ENCODE results near the gene PPP6R1. TPM values are rescaled to one million over a fixed set of nuclear protein-coding genes. Genes with fewer than 3 reads are reported as not detected.

The PPP6R1 gene
- total and polyA plus RNA-seq, 12 donors = 28.9 to 116 (median 74.9) TPM

DNA sequence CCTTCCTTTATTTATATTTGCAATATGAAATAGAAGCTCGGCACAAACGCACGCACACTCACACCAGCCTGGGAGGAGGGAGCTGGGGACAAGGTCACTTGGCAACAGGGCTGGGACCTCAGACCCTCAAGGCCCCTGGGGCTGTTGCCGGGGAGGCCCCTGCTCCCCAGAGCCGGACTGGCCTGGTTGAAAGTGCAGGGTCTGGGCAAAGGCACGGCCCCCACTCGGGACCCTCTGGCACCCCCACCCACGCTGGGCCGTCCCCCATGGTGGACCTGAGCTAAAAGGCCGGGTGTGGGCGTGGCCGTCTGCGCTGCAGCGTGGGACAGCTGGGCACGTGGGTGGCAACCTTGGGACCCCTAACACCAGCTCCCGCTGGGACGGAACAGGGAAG, 29.0 kb downstream of the PPP6R1 start:
- Histone ChIP-seq H3K9me3 (replicated peaks in 1 of 3) (no peaks in the 10 kb centered on the region), H3K27ac (peak overlapping the region in 1 of 5 donors; percentile 32), H3K4me3 (no peak overlapping the region), H3K36me3 (replicated peaks in 1 of 2) (peaks cover 0 to 77% of the 10 kb centered on the region in 2 donors), H3K4me1 (replicated peaks in 1 of 2) (peaks cover 8 to 11% of the 10 kb centered on the region in 2 donors), H3K27me3 (no peaks in the 10 kb centered on the region)
- DNase-seq = peak in 4 of 7 donors; percentile 55 to 78 (median 60)
- intact Hi-C loops (cut with DNase I) = no loop called here
- 30 to 56% (median 53%) methylated on average over 12 to 17 of the region's 17 CpGs for WGBS, 4 donors
- TF ChIP-seq CTCF (IDR thresholded peaks at IDR 0.05) (no peak), POLR2A (IDR thresholded peaks at IDR 0.05) (no peak)

GRCh38 chr19:55229145-55229788, 29.6 kb downstream of the PPP6R1 start:
- no peak for DNase-seq
- WGBS, 4 donors = 72 to 86% (median 82%) methylated on average over 12 to 18 of the region's 18 CpGs
- Histone ChIP-seq H3K27me3 (no peaks in the 10 kb centered on the region), H3K4me1 (replicated peaks in 1 of 2) (peaks cover 8 to 11% of the 10 kb centered on the region in 2 donors), H3K27ac (peak overlapping the region in 2 of 5 donors; percentile 21 to 49), H3K9me3 (replicated peaks in 1 of 3) (no peaks in the 10 kb centered on the region), H3K4me3 (no peak overlapping the region), H3K36me3 (replicated peaks in 1 of 2) (peaks cover 0 to 72% of the 10 kb centered on the region in 2 donors)
- TF ChIP-seq CTCF (IDR thresholded peaks at IDR 0.05) (no peak), POLR2A (IDR thresholded peaks at IDR 0.05) (no peak)
- intact Hi-C loops (cut with DNase I) = no loop called here

- Histone ChIP-seq H3K36me3 (replicated peaks in 1 of 2) (peaks cover 0 to 68% of the 10 kb centered on the region in 2 donors), H3K4me3 (no peak within 1 kb of the TSS), H3K27ac (peak within 1 kb of the TSS in 2 of 5 donors; percentile 21 to 49), H3K9me3 (replicated peaks in 1 of 3) (no peaks in the 10 kb centered on the region), H3K4me1 (replicated peaks in 1 of 2) (peaks cover 8 to 11% of the 10 kb centered on the region in 2 donors), H3K27me3 (no peaks in the 10 kb centered on the region)
- intact Hi-C loops (cut with DNase I) = no loop called here
- DNase-seq = no peak
- TF ChIP-seq POLR2A (IDR thresholded peaks at IDR 0.05) (no peak), CTCF (IDR thresholded peaks at IDR 0.05) (no peak)
- 82 to 87% (median 86%) methylated on average over 2 to 12 of the region's 12 CpGs; no CpG with 5 or more reads in 1 of the 4 donors for WGBS, 4 donors
Measured at GRCh38 chr19:55228403-55229031, 30.3 kb downstream of the PPP6R1 start, which contains the start of gene TMEM86B. Gene TMEM86B, minus strand, starts transcription at chr19:55228763. Its CDS starts 22 bp downstream, at chr19:55228741.

DNA sequence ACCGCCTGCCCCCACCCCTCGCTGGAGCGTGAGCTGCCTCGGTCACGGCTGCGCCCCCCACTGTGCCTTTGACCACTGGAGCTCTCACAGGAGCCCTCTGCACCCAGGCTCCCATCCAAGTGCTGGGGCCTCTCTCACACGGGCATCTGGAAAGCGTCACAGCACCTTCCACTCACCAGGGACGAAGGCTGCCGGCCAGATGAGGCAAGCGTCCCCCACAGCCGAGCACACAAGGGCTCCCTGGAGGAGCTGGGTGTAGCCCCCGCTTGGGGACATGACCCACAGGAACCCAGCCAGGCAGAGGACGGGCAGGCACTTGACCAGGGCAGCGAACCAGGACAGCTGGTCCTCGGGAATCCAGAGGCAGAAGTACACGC, 30.8 kb downstream of the PPP6R1 start:
- H3K4me3 ChIP-seq = no peak overlapping the region
- intact Hi-C loops (cut with DNase I) = no loop called here
- peaks cover 0 to 62% of the 10 kb centered on the region in 2 donors for H3K36me3 ChIP-seq (replicated peaks in 1 of 2)
- 81 to 90% (median 82%) methylated on average over 14 to 17 of the region's 17 CpGs for WGBS, 4 donors
- TF ChIP-seq POLR2A (IDR thresholded peaks at IDR 0.05) (no peak), CTCF (IDR thresholded peaks at IDR 0.05) (no peak)
- DNase-seq = peak in 1 of 7 donors; percentile 78
- peak overlapping the region in 1 of 5 donors; percentile 49 for H3K27ac ChIP-seq
- peaks cover 8 to 11% of the 10 kb centered on the region in 2 donors for H3K4me1 ChIP-seq (replicated peaks in 1 of 2)
- no peaks in the 10 kb centered on the region for H3K9me3 ChIP-seq (replicated peaks in 1 of 3)
- no peaks in the 10 kb centered on the region for H3K27me3 ChIP-seq
